Measurements from ENCODE around the gene RSPH6A.

The RSPH6A gene

DNA sequence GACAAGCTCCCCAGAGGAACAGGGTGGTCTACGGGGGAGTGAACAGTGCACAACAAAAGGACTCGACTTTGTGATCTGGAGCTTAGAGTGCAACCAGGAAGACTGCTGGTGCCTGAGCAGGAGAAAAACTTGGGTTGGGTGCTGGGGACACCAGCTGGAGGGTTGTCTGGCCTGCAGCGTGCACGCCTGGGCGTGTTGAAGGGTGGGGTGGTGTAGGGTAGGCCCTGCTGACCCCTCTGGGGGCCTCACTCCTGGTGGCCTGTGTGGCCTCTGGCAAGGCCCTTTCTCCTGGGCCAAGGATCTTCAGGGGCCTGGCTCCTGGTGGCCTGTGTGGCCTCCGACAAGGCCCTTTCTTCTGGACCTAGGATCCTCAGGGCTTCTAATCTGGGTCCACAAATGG lies 4.7 kb upstream of the RSPH6A start:
- TF ChIP-seq ZFX (IDR thresholded peaks at IDR 0.05; ENCODE audit: borderline replicate concordance): no peak
- peak overlapping the region; percentile 40 for H3K27ac ChIP-seq

DNA sequence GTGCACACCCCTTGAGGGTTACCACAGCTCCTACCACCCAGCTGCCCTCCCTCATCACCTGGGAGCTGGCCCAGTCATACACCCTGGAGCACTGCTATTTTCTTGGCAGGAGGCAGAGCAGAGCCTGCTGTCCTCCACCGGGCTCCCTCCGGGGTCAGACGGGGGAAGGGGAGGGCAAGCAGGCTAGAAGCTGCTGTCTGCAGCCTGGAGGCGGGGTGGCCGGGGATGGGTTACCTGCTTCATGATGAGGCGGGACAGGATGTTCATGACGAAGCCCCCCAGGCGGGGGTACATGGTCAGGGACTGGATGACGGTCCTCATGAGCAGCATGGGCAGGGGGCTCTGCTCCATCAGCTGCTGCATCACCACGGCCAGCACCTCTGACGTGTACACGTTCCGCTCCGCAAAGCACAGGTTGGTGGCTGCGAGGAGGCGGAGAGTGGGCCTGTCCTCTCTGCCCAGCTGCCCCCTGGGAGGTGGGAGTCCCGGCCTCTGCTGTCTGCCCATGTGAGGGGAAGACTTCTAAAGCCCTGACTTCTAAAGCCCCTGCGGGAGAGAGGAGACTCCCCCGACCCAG lies 2.7 kb upstream of the RSPH6A start:
- TF ChIP-seq ZFX (IDR thresholded peaks at IDR 0.05; ENCODE audit: borderline replicate concordance): no peak
- TF ChIP-seq, protein P1, sequence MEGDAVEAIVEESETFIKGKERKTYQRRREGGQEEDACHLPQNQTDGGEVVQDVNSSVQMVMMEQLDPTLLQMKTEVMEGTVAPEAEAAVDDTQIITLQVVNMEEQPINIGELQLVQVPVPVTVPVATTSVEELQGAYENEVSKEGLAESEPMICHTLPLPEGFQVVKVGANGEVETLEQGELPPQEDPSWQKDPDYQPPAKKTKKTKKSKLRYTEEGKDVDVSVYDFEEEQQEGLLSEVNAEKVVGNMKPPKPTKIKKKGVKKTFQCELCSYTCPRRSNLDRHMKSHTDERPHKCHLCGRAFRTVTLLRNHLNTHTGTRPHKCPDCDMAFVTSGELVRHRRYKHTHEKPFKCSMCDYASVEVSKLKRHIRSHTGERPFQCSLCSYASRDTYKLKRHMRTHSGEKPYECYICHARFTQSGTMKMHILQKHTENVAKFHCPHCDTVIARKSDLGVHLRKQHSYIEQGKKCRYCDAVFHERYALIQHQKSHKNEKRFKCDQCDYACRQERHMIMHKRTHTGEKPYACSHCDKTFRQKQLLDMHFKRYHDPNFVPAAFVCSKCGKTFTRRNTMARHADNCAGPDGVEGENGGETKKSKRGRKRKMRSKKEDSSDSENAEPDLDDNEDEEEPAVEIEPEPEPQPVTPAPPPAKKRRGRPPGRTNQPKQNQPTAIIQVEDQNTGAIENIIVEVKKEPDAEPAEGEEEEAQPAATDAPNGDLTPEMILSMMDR (IDR thresholded peaks at IDR 0.05): no peak
- H3K27ac ChIP-seq: peak overlapping the region; percentile 58

DNA sequence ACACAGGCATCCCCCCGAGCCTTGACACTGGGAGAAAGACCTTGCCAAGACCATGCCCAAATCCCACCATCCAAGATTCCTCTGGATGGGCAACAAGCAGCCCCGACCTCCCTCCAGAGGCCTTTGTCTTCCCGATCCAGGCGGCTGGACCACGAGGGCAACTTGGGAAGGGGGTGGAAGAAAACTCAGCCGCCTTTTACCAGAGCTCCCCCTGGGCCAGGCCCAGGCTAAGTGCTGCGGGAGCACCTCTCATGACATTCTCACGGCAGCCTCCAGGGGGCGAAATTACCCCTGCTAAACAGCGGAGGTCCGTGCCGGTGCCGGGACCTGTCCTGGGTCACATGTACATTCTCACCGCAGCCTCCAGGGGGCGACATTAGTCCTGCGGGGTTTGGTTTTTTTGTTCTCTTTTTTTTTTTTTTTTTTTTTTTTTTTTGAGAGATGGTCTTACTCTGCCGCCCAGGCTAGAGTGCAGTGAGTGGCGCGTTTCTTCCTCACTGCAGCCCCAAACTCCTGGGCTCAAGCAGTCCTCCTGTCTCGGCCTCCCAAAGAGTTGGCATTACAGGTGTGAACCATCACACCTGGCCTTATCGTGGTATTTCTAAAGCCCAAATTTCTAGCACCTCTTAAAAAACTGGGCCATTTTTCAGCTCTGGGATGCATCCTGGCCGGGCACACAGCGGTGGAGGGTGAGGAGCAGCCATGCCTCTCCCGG lies 2.1 kb upstream of the RSPH6A start:
- H3K27ac ChIP-seq: peak overlapping the region; percentile 58
- TF ChIP-seq, protein P1 (IDR thresholded peaks at IDR 0.05): peak; percentile 99
- TF ChIP-seq ZFX (IDR thresholded peaks at IDR 0.05; ENCODE audit: borderline replicate concordance): no peak

DNA sequence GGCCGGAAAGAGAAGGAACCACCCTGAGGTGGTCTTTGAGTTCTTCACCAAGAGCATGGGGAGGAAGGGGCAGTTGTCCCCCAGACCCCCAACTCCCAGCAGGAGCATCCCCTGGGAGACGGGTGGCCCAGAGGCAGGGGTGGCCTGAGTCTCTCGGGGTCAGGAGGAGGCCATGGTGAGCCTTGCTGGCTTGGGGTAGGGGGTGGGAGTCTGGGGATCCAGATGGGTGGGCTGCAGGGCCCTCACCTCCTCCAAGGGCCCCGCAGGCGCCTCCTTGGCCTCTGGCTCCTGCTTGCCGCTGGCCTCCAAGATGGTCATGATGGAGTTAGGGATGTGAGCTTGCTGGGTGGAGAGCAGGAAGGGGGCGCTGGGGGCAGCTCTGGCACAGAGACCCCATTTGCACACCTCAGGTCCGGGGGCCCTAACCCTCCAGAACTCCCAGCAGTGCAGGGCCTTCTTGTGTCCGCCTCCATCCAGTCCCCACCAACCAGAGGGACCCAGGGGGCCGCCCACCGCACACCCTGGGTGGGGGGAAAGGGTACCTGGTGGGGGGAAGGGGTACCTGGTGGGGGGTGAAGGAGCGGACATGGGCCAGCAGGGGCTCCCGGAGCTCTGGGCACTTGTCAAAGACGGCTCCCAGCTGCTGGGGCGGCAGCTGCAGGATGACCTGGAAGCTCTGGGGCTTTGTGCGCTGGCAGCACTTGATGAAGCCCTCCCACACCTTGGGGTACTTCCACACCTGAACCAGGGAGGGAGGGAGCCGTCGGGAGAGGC lies 1.3 kb upstream of the RSPH6A start:
- H3K27ac ChIP-seq: peak overlapping the region; percentile 58
- TF ChIP-seq ZFX (IDR thresholded peaks at IDR 0.05; ENCODE audit: borderline replicate concordance): no peak
- TF ChIP-seq, protein P1 (IDR thresholded peaks at IDR 0.05): no peak

DNA sequence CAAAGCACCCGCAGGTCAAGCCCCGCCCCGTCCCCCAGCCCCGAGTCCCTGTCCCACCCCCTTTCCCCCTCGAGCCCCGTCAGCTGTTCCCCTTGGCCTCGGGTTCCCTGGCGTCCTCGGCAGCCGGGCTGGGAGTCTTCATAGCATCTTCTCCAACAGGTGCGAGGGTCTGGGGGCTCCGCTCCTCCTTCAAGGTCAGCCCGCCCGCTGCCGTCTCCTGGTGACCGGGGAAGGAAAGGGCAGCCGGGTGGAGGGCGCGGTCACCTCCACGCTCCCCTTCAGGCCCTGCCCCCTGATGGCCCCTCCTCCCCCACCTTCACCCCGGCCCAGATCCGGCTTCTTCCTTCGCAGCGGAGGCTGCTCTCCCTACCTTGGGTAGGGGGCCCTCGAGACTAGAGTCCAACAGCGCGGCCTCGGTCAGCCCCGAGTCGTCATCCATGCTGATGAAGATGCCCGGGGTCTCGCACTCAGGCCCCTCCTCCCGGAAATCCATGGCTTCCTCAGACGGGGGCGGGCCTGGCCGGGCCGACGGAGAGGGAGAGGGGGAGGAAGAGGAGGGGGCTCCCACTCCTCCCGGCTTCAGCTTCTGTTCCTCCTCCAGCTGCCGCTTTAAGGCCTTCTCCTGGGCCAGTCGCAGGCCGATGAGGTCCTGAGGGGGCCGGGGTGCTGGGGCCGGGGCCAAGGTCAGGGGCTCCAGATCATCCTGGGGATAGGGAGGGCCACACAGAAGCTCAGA lies 541 bp upstream of the RSPH6A start:
- no peak overlapping the region for H3K27ac ChIP-seq
- TF ChIP-seq ZFX (IDR thresholded peaks at IDR 0.05; ENCODE audit: borderline replicate concordance): no peak
- TF ChIP-seq, protein P1 (IDR thresholded peaks at IDR 0.05): no peak

DNA sequence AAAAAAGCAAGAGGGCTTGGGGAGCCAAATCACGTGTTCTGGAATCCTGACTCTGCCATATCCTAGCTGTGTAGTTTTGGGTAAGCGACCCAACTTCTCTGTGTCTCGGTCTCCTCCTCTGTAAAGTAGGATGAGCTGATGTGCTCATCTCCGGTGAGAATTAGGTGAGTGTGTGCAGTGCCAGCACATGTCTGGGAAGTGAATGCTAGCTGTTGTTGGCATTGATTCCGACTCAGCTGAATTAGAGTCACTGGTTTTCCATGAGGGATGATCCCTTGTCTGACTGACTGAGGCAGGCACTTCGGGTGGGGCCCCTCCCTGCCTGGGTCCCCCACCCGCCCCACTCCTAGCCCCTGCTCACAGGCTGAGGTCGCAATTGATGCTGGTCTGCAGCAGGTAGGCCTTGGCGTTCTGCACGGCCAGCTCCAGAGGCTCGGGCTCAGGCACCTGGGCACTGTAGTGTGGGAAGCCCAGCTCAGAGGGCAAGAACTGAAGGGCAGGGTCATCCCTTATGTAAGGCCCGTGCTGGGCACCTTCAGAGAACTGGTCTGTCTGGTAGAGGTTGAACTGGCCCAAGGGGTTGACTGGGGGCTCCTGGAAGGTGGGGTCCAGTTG lies 835 bp downstream of the RSPH6A start:
- TF ChIP-seq, protein P1 (IDR thresholded peaks at IDR 0.05): no peak
- TF ChIP-seq ZFX (IDR thresholded peaks at IDR 0.05; ENCODE audit: borderline replicate concordance): no peak
- peak overlapping the region; percentile 15; the same call in 1 of the 2 replicates for H3K27ac ChIP-seq

DNA sequence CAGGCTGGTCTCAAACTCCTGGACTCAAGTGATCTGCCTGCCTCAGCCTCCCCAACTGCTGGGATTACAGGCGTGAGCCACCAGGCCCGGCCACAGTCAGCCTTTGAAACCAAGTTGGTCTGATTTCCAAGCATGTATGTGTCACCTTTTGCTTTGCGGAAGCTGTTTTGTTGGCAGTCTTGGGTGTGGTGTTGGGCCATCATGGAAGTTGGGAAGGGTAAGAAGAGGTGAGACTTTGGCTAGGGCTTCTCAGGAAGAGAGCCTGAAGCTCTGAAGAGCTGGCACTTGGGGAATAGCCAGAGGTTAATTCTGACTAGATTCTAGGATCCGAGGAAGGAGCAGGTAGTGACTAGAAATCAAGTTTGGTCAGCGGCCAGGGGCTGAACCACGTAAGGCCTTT lies 2.8 kb downstream of the RSPH6A start:
- TF ChIP-seq, protein P1 (IDR thresholded peaks at IDR 0.05): no peak
- no peak for TF ChIP-seq ZFX (IDR thresholded peaks at IDR 0.05; ENCODE audit: borderline replicate concordance)
- no peak overlapping the region for H3K27ac ChIP-seq
